GM12878 (cell line): ENCODE data around the gene NANOGP8. TPM values are rescaled to one million over a fixed set of nuclear protein-coding genes. Genes with fewer than 3 reads are reported as not detected.

Experiments
- ATAC-seq: fragments of 200-7000 bp; cut with Tn5 transposase; 3 replicates; pipeline ENCODE4 v1.9.1; 2020; ENCODE audit warnings: mild to moderate bottlenecking, moderate library complexity
- BruUV-seq: library from RNA; stranded (reverse); fragments of 400-500 nt; replicated peaks from 2 replicates; lab custom pipeline; 2021; lab: Mats Ljungman, UMichigan
- CTCF ChIA-PET: fragments of 300-600 bp; sonication (Branson Sonifier 250); formaldehyde crosslinking; extraction: SDS; loops from one replicate; lab custom pipeline; 2021; ENCODE audit warnings: inconsistent platforms; lab: Yijun Ruan, JAX
- POLR2A ChIA-PET: fragments of 350-600 bp; formaldehyde crosslinking; extraction: SDS; loops from one replicate; lab custom pipeline; 2021; ENCODE audit warnings: inconsistent platforms; lab: Charles Lee
- RAD21 ChIA-PET: fragments of 300-600 bp; sonication (Branson Sonifier 250); formaldehyde crosslinking; loops from one replicate; lab custom pipeline; 2023; ENCODE audit warnings: antibody characterized with exemption; ENCODE audit not compliant: unreplicated experiment; lab: Charles Lee
- SMC1A ChIA-PET: fragments of 300-600 bp; sonication (Branson Sonifier 250); formaldehyde crosslinking; loops from one replicate; lab custom pipeline; 2023; ENCODE audit not compliant: unreplicated experiment, uncharacterized antibody; lab: Charles Lee
- DNase-seq: peaks from one replicate; pipeline ENCODE4 v3.0.0-alpha.2; 2011; ENCODE audit warnings: low read depth, low spot score
- FAIRE-seq: peaks from 3 replicates; lab custom pipeline; 2011; peaks lifted over from hg19 to GRCh38; lab: Jason Lieb, UNC
- H2AFZ ChIP-seq: 2 replicates; pipeline ENCODE4 v1.6.0; 2011; ENCODE audit warnings: low read depth, low read length, control low read depth; ENCODE audit not compliant: control insufficient read depth
- H3K27ac ChIP-seq: 2 replicates; pipeline ENCODE4 v1.5.1; 2011; ENCODE audit warnings: control low read depth; ENCODE audit not compliant: control insufficient read depth, insufficient read depth
- H3K27me3 ChIP-seq, 2 experiments: replicated peaks in 1 of 2; 2 replicates each; pipeline versions ENCODE4 v1.6.0 to v1.6.1; 2011; ENCODE audit warnings: low read length in 1 of 2; ENCODE audit not compliant: control insufficient read depth in 2 of 2, insufficient read depth in 2 of 2
- H3K36me3 ChIP-seq, 2 experiments: 2 replicates each; pipeline ENCODE4 v1.5.1; 2011; ENCODE audit warnings: low read length in 1 of 2; ENCODE audit not compliant: control insufficient read depth in 2 of 2, insufficient read depth in 2 of 2
- H3K4me1 ChIP-seq: 2 replicates; pipeline ENCODE4 v1.6.1; 2011; ENCODE audit warnings: mild to moderate bottlenecking, low read length, moderate library complexity, mixed read lengths; ENCODE audit not compliant: control insufficient read depth, insufficient read depth
- H3K4me2 ChIP-seq: 2 replicates; pipeline ENCODE4 v1.6.0; 2011; ENCODE audit warnings: control low read depth; ENCODE audit not compliant: control insufficient read depth, insufficient read depth
- H3K4me3 ChIP-seq: fragments of 200-600 bp; sonication (generic); 2 replicates; pipeline ENCODE4 v1.5.1; 2016
- H3K79me2 ChIP-seq: 2 replicates; pipeline ENCODE4 v1.6.0; 2011; ENCODE audit warnings: low read length; ENCODE audit not compliant: control insufficient read depth, insufficient read depth
- H3K9ac ChIP-seq: 2 replicates; pipeline ENCODE4 v1.8.0; 2011; ENCODE audit warnings: low read length, control low read depth, mixed read lengths; ENCODE audit not compliant: control insufficient read depth, insufficient read depth
- H3K9me3 ChIP-seq: replicated peaks from 3 replicates; pipeline ENCODE4 v1.5.1; 2011; ENCODE audit warnings: mild to moderate bottlenecking, low read length; ENCODE audit not compliant: control insufficient read depth, insufficient read depth
- H4K20me1 ChIP-seq: 2 replicates; pipeline ENCODE4 v1.6.0; 2011; ENCODE audit not compliant: control insufficient read depth, insufficient read depth
- E4F1 ChIP-seq: fragments of 450-650 bp; IDR thresholded peaks from 2 replicates; pipeline ENCODE4 v1.6.1; 2018; ENCODE audit warnings: borderline replicate concordance, mild to moderate bottlenecking; ENCODE audit not compliant: partially characterized antibody
- IRF5 ChIP-seq: fragments of 450-650 bp; IDR thresholded peaks from 2 replicates; pipeline ENCODE4 v1.6.1; 2017; ENCODE audit warnings: borderline replicate concordance
- MTA3 ChIP-seq: IDR thresholded peaks from 2 replicates; pipeline ENCODE4 v1.6.1; 2012; ENCODE audit warnings: low read length, inconsistent platforms, borderline replicate concordance
- POLR2A ChIP-seq: IDR thresholded peaks from 2 replicates; pipeline ENCODE4 v1.6.1; 2011; ENCODE audit warnings: low read depth, mild to moderate bottlenecking, low read length
- RAD21 ChIP-seq: IDR thresholded peaks from 2 replicates; pipeline ENCODE4 v1.6.1; 2011; ENCODE audit warnings: mild to moderate bottlenecking, low read depth, low read length, moderate library complexity; ENCODE audit not compliant: insufficient read depth
- TARDBP ChIP-seq: IDR thresholded peaks from 2 replicates; pipeline ENCODE4 v1.6.1; 2016; ENCODE audit warnings: borderline replicate concordance
- WGBS: methylation state at CpG from one replicate; pipeline ENCODE4 v1.1.6; 2016; ENCODE audit warnings: low lambda C conversion rate; ENCODE audit not compliant: insufficient replicate concordance, insufficient coverage; ENCODE audit errors: missing lambda C conversion rate; 5-methylcytosine and 5-hydroxymethylcytosine counted together
- in situ Hi-C: fragments of 300-500 bp; cut with MboI; formaldehyde crosslinking; loops from 9 replicates; pipeline ENCODE4 v1.14.3; 2018; ENCODE audit warnings: mixed read lengths
- intact Hi-C: fragments of 100-400 bp; cut with micrococcal nuclease; formaldehyde crosslinking; loops from one replicate; pipeline ENCODE4 v1.14.2; 2022; ENCODE audit not compliant: unreplicated experiment
- polyA plus RNA-seq, 11 experiments: library from polyadenylated mRNA; depleted of rRNA in 4 of 11; unstranded in 6 of 11; stranded (reverse) in 5 of 11; fragments of >200 nt; fragmentation: Nextera tagmentation in 4 of 11; fragmentation: Illumina TruSeq in 1 of 11; extraction: Ambion mirVana in 4 of 11; extraction: Trizol in 1 of 11; gene quantifications; 1 replicate in 1 of 11; 2 replicates in 10 of 11; pipeline versions ENCODE4 v1.2.1 to v1.2.3, GENCODE V29; 2011 to 2016; ENCODE audit warnings: inconsistent platforms in 2 of 11, missing spikeins in 2 of 11, low read depth in 1 of 11
- total RNA-seq, 4 experiments: library from RNA; depleted of rRNA in 3 of 4; stranded (reverse); fragments of >200 nt in 3 of 4; fragmentation: Illumina TruSeq in 1 of 4; extraction: Trizol in 1 of 4; gene quantifications; 2 replicates each; pipeline versions ENCODE4 v1.2.1 to v1.2.3, GENCODE V29; 2013 to 2021
- TF ChIP-seq, protein P1 (sequence below): fragments of 450-650 bp; IDR thresholded peaks from 2 replicates; pipeline ENCODE4 v1.6.1; 2017; ENCODE audit warnings: mild to moderate bottlenecking, moderate library complexity

Gene NANOGP8
- total and polyA plus RNA-seq, 10 of the 15 experiments (the other 5 are each of a cell fraction or from before 2014, with no cell fraction given): not detected

- RAD21 ChIA-PET: no interaction called here
Measured at GRCh38 chr15:35118960-35119359, 33.9 kb upstream of the NANOGP8 start.

More at GRCh38 chr15:35118960-35119359, 33.9 kb upstream of the NANOGP8 start:
- H3K79me2 ChIP-seq: no peaks in the 10 kb centered on the region
- no TSS peak for BruUV-seq
- TF ChIP-seq TARDBP: no peak
- TF ChIP-seq IRF5: no peak
- TF ChIP-seq, protein P1, sequence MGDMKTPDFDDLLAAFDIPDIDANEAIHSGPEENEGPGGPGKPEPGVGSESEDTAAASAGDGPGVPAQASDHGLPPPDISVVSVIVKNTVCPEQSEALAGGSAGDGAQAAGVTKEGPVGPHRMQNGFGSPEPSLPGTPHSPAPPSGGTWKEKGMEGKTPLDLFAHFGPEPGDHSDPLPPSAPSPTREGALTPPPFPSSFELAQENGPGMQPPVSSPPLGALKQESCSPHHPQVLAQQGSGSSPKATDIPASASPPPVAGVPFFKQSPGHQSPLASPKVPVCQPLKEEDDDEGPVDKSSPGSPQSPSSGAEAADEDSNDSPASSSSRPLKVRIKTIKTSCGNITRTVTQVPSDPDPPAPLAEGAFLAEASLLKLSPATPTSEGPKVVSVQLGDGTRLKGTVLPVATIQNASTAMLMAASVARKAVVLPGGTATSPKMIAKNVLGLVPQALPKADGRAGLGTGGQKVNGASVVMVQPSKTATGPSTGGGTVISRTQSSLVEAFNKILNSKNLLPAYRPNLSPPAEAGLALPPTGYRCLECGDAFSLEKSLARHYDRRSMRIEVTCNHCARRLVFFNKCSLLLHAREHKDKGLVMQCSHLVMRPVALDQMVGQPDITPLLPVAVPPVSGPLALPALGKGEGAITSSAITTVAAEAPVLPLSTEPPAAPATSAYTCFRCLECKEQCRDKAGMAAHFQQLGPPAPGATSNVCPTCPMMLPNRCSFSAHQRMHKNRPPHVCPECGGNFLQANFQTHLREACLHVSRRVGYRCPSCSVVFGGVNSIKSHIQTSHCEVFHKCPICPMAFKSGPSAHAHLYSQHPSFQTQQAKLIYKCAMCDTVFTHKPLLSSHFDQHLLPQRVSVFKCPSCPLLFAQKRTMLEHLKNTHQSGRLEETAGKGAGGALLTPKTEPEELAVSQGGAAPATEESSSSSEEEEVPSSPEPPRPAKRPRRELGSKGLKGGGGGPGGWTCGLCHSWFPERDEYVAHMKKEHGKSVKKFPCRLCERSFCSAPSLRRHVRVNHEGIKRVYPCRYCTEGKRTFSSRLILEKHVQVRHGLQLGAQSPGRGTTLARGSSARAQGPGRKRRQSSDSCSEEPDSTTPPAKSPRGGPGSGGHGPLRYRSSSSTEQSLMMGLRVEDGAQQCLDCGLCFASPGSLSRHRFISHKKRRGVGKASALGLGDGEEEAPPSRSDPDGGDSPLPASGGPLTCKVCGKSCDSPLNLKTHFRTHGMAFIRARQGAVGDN: no peak
- no peak for TF ChIP-seq MTA3
- no peak for TF ChIP-seq RAD21
- no peak for TF ChIP-seq E4F1
- no peak for TF ChIP-seq POLR2A
- TF ChIP-seq, all 136 proteins: peak for 0
- in situ Hi-C loops (no loop called here), intact Hi-C loops (no loop called here)
- Histone ChIP-seq H2AFZ (no peak overlapping the region), H3K27me3 (no peaks in the 10 kb centered on the region), H4K20me1 (no peaks in the 10 kb centered on the region), H3K36me3 (no peaks in the 10 kb centered on the region), H3K27ac (no peak overlapping the region), H3K4me2 (no peak overlapping the region), H3K9me3 (no peaks in the 10 kb centered on the region), H3K9ac (no peak overlapping the region), H3K4me3 (no peak overlapping the region), H3K4me1 (no peaks in the 10 kb centered on the region)
- FAIRE-seq: peak; percentile 27
- no peak for DNase-seq
- ChIA-PET CTCF (no interaction called here), POLR2A (no interaction called here), SMC1A (no interaction called here)
- WGBS: 20% methylated on average over 2 of the region's 2 CpGs
- no peak for ATAC-seq
